GM19467 (cell line): ENCODE results near the gene UVRAG.

Experiments used
- ATAC-seq: cut with Tn5 transposase; IDR thresholded peaks from one replicate; pipeline ENCODE4 v1.9.1; 2021; ENCODE audit warnings: mild to moderate bottlenecking, moderate library complexity; ENCODE audit not compliant: unreplicated experiment

UVRAG gene

DNA sequence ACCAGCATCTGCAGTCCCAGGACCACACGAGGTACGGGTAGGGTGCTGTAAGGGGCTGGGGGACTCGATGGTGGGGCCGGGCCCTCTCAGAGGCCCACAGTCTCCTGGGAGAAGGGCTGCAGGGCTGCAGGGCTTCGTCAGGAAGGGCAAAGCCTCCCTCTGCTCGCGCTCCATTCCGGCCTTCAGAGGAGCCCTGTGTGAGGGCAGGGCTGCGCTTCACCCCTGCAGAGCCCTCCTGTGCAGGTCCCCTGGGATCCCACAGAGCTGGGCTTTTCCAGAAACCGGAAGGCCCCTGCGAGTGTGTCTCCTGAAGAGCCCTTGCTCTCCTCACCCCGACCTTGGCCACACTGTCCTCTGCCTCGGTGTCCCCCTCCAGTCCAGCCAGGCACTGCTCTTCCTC lies 364.1 kb downstream of the UVRAG start:
- ATAC-seq: no peak

DNA sequence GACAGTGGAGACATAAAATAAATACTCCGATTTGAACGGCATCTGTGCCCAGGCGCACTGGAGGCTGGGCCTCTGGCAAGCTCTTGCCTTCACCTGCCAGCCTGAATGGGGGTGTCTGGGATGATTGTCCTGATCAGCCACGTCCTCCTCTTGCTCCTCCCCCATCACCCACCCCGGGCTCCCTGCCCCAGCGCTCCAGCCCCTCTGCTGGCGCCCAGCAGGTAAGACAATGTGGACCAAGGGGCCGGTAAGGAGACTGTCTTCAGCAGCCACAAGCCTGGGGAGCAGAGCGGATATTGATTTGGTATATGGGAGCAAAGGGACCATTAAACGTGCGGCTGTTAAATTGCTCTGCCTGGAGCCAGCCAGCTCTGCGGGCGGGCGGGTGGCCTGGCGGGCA lies 366.4 kb downstream of the UVRAG start:
- no peak for ATAC-seq

DNA sequence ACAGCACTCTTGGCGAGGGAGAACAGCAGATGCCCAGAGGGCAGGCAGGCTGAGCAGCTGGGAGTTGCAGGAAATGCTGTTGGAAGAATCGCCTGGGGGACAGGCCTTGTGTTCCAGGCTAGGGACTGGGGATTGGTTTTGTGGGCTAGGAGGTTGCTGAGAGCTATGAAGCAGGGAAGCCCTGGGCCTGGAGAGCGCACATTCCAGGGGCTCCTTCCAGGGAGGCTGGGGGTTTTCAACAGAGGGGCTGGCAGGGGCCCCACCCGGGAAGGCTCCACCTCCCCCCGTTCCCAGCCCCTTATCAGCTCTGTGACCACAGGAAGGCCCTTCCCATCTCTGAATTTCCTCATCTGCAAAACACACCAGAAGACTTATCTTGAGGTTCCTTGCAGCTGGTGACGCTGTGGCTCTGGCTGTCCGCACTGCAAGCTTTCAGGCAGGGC lies 369.6 kb downstream of the UVRAG start:
- no peak for ATAC-seq

DNA sequence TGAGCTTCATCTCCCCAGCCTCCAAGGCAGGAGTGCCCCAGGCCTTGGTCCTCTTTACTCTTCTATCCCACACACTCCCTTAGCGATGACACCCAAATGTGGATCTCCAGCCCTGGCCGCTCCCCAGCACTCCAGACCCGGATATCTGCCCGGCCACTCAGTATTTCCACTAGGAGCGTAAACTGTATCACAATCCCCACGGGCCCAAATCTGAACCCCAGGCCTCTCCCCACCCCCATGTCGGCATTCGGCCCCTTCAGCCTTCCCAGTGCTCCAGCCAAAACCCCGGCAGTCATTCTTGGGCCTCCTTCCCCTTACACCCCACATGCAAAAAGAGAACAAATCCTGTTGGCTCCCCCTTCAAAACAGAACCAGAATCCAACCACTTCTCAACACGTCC lies 370.5 kb downstream of the UVRAG start:
- no peak for ATAC-seq

DNA sequence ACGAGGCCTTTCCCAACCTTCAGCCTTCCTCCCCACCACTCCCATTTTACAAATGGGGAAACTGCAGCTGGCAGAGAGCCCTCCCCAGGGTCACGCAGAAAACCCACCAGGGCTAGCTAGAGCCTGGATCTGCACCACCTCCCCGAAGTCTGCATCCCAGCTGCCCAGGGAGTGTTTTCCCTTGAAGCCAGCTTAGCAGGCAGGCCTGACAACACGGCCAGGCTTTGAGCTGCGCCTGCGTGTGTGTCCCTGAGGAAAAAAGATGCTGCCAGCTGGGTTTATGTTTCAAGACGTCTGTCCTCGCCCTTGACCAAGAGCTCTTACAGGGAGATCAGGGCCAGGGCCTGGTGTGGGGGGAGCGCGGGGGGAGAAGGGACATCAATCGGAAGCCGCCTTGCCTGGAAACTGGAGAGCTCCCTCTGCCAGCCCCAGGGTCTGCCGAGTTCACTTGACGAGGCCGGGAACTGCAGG lies 371.0 kb downstream of the UVRAG start:
- ATAC-seq: no peak

DNA sequence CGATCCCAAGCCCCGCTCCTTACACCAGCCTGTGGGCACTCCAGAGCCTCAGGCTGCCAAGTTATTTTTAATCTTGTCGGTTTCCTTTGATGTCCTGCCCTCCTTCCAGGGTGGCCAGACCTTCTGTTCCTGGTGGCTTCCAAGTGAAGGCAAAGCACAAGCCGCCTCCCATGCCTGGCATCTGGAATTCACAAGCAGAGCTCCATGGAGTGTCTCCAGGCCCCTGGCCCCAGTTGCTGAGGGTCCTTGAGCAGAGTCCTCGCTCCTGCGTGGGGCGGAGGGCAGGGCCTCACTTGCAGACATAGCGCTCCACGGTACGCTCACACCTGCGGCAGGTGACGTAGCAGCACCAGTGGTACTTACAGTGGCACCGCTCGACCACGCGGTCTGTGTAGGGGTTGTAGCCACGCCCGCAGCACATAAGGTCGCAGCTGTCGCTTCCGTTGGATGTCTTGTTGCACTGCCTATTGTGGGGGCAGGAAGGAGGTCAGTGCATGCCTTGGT lies 371.8 kb downstream of the UVRAG start:
- ATAC-seq: no peak

DNA sequence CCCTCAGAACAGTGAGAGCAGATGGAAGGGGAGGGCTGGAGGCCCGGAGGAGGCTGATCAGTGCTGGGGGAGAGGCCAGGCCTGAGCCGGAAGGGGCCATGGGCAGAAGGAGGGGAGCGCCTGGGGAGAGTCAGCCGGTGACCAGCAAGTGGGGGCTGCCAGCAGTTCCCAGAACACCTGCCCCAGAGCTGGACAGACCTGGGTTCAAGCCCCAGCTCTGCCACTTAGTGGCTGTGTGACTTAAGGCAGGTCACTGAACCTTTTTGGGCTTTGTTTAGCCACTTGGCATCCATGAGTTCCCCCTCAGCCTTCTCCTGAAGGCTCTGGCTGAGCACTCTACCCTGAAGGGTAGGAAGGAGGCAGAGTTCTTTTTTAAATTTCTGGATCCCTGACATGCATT lies 373.9 kb downstream of the UVRAG start:
- ATAC-seq: no peak

DNA sequence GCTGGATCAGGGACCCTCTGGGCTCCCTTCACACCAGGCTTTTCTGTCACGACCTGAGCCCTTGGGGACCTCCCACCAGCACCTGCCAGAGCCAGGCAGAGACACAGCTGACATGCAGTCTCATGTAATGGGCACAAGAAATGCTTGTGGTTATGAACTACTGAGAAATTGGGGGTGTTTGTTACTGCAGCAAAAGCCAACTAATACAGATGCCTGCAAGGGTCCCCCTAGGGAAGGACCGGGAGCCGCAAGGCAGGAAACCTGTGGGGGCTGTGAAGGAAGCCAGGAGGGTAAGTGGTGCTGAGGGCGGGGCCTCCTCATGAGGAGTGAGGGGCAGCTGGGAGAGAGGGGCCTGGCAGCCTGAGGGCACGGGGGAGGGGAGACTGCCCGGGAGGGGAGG lies 374.7 kb downstream of the UVRAG start:
- no peak for ATAC-seq

DNA sequence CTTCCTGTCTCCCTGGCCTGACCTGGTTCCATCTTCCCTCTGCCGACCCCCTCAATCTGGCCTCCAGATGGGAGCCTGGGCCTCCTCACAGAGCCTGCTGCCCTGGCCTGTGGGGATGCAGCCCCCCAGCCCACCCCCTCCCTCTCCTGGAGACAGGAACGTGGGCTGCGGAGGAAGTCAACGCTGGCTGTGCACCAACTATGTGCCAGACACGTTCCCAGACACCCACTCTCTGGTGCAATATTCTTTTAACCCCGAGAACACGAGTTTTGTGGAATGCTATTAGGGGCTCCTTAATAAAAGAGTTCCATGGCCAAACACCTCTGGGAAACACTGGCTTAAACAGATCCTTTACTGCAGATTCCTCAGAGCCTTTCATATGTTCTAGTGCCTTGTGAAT lies 375.4 kb downstream of the UVRAG start:
- no peak for ATAC-seq
